HCT116 (cell line): ENCODE measurements around the gene SNIP1. TPM values are rescaled to one million over a fixed set of nuclear protein-coding genes. Genes with fewer than 3 reads are reported as not detected.

Source experiments
- microRNA-seq: library from miRNA; unstranded; fragments of <30 nt; microRNA quantifications from one replicate; pipeline ENCODE4, GENCODE V29; 2016; ENCODE audit warnings: borderline number of aligned reads
- total RNA-seq: library from RNA; stranded (reverse); gene quantifications from one replicate; pipeline ENCODE4 v1.2.1, GENCODE V29; 2021; ENCODE audit not compliant: unreplicated experiment

SNIP1 gene
- total RNA-seq, 1 experiment from 2014 or later: 18.8 TPM

Small RNA genes lying within 50 kb of the gene (microRNA-seq; reads per million reads assigned to microRNA genes)
- 2.8 reads per million for gene MIR5581

Other genes starting within 250 kb of the SNIP1 start
- gene ZC3H12A, start 79.7 kb downstream of the SNIP1 start, total RNA-seq: 10.6 TPM
- gene MEAF6, start 39.5 kb downstream of the SNIP1 start, total RNA-seq: 50.3 TPM
- gene DNALI1, start 2.6 kb upstream of the SNIP1 start, total RNA-seq: 0.64 TPM
- 79.2 TPM for gene GNL2, start 41.6 kb upstream of the SNIP1 start, total RNA-seq
- 0.15 TPM for gene RSPO1, start 80.6 kb upstream of the SNIP1 start, total RNA-seq
- gene CDCA8, start 138.2 kb upstream of the SNIP1 start, total RNA-seq: 51.7 TPM
- gene EPHA10, start 210.8 kb upstream of the SNIP1 start, total RNA-seq: 6.5 TPM
- gene MANEAL, start 239.6 kb upstream of the SNIP1 start, total RNA-seq: 17.3 TPM